A549 (cell line): ENCODE results near the gene INO80.

Experiments
- CTCF ChIP-seq: fragments of >200 bp; sonication (Bioruptor Twin); formaldehyde crosslinking; IDR thresholded peaks from 3 replicates; pipeline ENCODE4 v1.5.1; 2016
- JUNB ChIP-seq: fragments of >200 bp; sonication (Bioruptor Twin); formaldehyde crosslinking; IDR thresholded peaks from 2 replicates; pipeline ENCODE4 v1.6.1; 2016
- NPAS2 ChIP-seq: fragments of 250-450 bp; sonication (Bioruptor Pico); IDR thresholded peaks from 2 replicates; pipeline ENCODE4 v1.8.0; 2022; ENCODE audit warnings: mild to moderate bottlenecking, moderate library complexity, borderline replicate concordance
- POLR2A ChIP-seq: IDR thresholded peaks from 2 replicates; pipeline ENCODE4 v1.6.1; 2012; ENCODE audit warnings: mild to moderate bottlenecking, low read length
- RAD21 ChIP-seq, 2 experiments: fragments of >200 bp in 1 of 2; sonication (Bioruptor Twin) in 1 of 2; formaldehyde crosslinking in 1 of 2; IDR thresholded peaks in 1 of 2; conservative IDR thresholded peaks in 1 of 2; 2 replicates in 1 of 2; 3 replicates in 1 of 2; pipeline ENCODE4 v1.6.1; 2012 to 2018; ENCODE audit warnings: inconsistent platforms in 1 of 2

- TF ChIP-seq CTCF (no peak), POLR2A (no peak), JUNB (no peak), RAD21 (conservative IDR thresholded peaks at IDR 0.05 in 1 of 2, IDR thresholded peaks at IDR 0.05 in 1 of 2) (no peak), NPAS2 (no peak)
Measured at GRCh38 chr15:40978141-40978540, 137.9 kb downstream of the INO80 start.
